Measurements from ENCODE around the gene UBE2K.
"Not testable (repeated sequence)": the region's sequence is repeated elsewhere in the genome, so short reads cannot be mapped to it uniquely, and the experiment has no call there.

UBE2K gene

DNA sequence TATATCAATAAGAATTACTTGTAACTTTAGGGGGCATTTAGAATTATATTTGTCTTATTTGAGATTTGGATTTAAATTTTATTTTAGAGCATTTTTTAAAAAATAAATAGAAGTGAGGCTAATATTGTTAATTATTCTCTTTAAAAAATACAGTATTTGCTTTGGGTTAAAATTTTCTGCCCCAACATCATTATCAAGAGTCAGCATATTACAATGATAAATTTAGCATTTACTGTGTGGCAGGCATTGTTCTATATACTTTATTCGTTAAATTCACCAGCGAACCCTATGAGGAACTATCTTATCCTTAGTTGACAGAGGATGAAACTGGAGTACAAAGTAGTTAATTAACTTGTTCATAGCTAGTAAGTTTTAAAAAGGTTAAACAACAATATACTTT lies 34.0 kb downstream of the UBE2K start:
- no peak for DNase-seq

DNA sequence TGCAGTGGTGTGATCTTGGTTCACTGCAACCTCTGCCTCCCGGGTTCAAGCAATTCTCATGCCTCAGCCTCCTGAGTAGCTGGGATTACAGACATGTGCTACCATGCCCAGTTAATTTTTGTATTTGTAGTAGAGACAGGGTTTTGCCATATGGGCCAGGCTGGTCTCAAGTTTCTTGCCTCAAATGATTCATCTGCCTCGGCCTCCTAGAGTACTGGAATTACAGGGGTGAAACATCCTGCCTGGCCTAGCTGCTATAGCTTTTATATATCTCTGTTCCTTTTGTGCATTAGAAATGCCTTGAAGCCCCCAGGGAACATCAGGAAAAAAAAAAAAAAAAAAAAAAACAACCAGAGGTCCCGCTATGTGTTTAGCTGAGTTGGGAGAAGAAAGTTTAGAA lies 34.8 kb downstream of the UBE2K start:
- DNase-seq = no peak

DNA sequence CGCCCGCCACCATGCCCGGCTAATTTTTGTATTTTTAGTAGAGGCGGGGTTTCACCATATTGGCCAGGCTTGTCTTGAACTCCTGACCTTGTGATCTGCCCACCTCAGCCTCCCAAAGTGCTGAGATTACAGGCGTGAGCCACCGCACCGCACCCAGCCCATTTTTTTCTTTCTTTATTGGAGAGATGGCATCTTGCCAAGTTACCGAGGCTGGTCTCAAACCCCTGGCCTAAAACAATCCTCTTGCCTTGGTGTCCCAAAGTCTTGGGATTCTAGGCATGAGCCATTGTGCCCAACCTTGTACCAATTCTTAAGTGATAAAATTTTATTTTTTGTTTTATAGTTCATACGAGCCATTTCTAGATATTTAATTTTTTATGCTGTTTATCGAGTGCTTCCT lies 41.7 kb downstream of the UBE2K start:
- not testable (repeated sequence) for DNase-seq

DNA sequence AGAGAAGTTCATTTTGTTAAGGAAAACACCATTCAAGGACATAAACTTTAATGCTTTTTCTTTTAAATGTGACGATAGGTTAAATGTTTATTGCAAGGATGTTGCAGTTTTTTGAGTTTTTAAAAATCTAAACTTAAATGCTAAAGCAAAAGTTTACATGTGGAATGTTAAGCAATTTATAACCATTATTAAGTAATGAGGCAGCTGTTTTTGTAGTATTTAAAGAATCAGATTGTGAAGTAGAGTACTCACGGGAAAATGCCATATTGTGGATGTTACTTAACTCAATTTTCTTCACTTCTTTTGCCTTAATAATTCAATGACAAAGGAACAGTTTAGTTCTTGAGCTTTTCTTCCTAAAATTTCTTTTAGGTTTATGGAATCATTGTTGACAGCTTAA lies 43.5 kb downstream of the UBE2K start:
- no peak for DNase-seq

DNA sequence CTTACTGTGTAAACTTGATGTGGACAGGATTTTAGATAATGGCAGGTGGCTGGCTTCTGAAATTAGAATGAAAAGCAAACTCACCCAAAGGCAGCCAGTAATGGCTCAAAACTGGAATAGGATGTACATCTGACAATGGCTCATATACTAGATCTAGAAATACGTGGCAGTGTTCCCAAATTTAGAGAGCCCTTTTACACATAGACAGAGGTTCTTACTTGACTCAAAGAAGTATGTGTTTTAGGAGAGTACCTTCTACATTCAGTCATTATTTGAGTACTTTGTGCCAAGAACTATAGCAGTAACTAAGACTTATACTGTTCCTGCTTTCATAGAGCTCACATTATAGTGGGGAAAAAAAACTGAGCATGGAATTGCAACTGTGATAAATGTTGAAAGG lies 48.0 kb downstream of the UBE2K start:
- DNase-seq = no peak

DNA sequence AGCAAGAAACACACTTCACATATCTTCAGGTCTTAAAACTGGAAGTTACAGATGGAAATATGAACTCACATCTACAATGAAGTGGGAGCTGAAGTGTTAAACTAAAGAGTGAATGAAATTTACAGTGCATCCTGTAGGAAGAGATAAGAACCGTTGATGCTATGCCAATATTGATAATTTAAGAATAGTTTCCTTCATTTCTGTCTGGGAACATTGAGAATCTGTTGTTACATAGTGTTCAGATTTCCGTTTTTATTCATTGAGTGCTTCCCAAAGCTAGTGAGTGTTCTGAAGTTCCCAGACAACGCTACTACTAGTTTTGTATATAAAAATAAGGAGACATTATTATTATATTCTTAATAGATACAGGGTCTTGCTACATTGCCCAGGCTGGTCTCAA lies 52.3 kb downstream of the UBE2K start:
- DNase-seq = no peak

DNA sequence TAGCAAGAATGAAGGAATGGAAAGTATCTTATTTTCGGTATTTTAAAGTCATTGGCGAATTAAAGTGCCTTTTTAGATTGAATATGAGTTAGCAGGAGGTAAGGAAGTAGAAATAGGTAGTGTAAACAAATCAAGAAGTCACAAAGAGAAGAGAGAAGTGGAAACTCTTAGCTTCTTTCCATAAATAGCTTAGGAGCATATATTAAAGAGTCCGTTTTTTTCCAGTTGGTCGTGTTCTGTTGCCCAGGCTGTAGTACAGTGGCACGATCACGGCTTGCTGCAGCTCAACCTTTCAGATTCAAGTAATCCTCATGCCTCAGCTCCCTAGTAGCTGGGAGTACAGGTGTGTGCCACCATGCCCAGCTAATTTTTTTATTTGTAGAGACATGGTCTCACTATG lies 56.4 kb downstream of the UBE2K start:
- DNase-seq = no peak

DNA sequence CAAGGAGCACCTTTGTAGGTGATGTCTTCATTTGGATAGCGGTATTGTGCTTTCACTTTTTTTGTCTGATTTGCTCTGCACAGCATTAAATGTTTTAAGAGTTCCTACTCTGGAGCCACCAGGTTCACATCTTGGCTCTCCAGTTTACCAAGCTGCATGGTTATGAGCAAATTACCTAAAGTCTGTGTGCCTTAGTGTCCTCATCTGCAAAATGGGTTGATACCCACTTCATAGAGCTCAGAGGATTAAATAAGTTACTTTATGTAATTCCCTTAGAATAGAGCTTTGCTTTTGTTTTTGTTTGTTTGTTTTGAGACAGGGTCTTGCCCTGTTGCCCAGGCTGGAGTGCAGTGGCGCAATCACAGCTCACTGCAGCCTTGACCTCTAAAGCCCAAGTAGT lies 58.2 kb downstream of the UBE2K start:
- no peak for DNase-seq

DNA sequence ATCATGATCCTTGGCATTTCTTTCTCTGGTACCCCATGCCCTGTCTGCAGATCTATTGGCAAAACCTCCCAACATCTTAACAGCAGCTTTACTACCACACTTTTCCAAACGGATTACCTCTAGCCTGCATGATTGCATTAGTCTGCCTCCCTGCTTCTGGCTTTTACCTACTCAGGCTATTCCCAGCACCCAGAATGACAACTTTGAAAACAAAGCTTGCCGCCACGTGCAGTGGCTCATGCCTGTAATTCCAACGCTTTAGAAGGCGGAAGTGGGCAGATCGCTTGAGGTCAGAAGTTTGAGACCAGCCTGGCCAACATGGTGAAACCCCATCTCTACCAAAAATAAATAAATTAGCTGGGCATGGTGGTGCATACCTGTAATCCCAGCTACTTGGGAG lies 60.2 kb downstream of the UBE2K start:
- DNase-seq = no peak

DNA sequence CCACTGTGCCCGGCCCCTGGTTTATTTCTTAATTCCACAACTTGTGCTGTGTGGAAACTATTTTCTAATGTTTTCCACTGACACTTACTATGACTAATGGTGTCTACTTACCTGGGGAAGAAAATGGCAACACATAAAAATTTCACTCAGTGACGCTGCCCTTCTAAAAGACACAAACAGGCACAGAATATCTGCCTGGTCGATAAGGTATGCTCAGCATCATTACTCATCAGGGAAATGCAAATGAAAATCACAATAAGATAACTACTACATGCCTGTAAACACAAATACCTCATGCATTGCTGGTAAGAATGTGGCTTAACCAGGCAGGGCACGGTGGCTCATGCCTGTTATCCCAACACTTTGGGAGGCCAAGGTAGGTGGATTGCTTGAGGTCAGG lies 61.6 kb downstream of the UBE2K start:
- DNase-seq = no peak

DNA sequence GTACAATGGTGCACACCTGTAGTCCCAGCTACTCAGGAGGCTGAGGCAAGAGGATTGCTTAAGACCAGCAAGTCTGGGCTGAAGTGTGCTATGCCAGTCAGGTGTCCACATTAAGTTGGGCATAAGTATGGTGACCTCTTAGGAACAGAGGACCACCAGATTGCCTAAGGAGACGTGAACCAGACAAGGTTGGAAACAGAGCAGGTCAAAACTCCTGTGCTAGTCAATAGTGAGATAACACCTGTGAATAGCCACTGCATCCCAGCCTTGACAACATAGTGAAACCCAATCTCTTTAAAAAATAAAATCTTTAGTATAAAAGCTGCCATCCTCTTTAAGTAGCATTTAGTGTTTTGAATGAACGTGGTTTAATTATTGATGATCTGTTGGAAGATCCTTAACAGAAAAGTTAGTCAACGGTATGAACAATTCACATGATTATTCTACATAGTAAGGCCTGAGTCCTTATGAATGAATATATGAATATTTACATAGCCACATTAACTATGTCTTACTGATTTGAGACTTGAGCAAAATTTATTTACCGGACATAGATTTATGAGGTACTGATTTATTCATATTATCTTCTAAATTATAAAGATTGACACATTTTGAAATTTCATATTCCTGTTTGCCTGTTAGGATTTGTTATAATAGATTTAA lies 63.2 kb downstream of the UBE2K start:
- DNase-seq = no peak

DNA sequence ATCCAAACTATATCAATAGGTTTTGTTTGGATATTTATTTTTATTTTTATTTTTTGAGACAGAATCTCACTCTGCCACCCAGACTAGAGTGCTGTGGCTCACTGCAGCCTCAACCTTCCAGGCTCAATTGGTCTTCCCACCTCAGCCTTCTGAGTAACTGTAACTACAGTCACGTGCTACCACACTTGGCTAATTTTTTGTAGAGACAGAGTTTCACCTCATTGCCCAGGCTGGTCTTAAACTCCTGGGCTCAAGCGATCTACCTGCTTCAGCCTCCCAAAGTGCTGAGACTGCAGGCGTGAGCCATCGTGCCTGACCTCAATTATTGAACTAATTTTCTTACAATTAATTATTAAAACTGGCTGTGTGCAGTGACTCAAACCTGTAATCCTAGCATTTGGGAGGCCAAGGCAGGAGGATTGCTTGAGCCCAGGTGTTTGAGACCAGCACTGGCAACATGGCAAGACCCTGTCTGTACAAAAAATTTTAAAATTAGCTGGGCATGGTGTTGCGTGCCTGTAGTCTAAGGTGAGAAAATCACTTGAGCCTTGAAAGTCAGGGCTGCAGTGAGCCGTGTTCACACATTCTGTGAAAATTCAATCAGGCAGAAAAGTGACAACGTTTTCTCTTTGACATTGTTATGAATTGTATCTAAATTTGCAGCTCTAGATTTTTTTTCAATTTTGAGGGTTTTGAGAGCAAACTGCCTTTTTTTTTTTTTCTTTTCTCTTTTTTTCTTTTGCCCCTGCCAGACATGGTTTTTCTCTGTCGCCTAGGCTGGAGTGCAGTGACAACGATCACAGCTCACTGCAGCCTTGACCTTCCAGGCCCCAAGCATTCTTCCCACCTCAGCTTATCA lies 66.0 kb downstream of the UBE2K start:
- no peak for DNase-seq

DNA sequence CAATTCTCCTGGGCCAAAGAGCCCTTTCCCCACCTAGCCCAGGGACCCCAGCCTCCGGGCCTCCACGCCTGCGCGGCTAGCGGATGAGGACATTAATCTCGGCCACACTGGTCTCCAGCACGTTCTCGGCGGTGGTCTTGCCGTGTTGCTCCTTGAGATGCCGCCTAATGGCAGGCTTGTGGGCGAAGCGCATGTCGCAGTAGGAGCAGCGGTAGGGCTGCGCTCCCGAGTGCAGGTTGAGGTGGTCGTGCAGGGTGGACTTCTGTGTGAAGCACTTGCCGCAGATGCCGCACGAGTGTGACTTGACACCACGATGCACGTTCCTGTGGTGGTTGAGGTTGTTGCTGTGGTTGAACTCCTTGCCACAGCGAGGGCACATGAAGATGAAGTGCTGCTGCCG lies 72.1 kb downstream of the UBE2K start:
- DNase-seq = no peak

DNA sequence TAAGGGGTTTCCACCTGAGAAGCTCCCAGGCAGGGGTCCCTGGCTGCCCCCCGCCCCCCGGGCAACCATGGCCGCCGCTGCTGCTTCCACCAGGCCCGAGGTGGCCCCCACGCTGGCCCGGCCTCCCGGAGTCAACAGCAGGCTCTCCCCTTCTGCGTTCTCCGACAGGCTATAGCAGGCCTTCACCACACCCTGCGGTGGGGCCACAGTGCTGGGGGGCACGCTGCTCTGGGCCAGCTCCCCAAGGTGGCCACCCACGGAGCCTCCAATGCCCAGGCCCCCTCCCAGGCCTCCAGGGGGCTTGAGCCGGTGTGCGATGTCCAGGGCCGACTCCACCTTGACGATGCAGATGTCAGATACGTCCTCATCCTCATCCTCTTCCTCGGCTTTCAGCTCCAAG lies 72.5 kb downstream of the UBE2K start:
- no peak for DNase-seq

DNA sequence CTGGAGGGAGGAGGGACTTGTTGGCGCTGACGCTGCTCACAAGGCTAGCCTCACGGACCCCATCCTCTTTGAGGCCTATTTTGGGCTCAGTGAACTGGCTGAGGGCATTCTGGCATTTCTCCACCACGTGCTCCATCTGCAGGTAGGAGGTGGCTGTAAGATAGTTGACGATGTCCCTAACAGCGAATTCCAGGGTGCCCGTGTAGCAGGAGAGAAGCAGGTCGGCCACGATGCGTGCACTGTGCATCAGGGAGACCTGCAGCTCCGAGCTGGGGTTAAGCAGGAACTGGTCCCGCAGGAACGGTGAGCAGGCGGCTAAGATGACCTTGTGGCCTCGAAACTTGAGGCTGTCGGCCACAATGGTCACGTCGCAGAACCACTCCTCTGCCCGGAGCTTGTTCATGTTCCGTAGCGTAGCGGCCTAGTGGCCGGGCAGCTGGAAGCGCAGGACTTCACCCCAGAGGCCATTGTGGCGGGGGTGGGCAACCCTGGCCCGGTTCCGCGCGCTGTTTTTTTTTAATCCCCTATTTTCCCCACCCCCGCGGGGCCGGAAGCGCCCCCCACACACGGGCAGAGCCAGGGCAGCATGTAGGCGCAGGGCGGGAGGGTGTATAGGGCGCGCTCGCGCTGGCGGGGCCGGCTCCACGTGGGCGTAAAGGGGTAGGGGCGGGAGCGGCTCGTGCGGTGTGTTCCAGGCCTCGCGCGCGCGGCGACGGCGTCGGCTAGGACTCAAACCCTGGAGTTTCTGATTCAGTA lies 73.2 kb downstream of the UBE2K start:
- DNase-seq = no peak

DNA sequence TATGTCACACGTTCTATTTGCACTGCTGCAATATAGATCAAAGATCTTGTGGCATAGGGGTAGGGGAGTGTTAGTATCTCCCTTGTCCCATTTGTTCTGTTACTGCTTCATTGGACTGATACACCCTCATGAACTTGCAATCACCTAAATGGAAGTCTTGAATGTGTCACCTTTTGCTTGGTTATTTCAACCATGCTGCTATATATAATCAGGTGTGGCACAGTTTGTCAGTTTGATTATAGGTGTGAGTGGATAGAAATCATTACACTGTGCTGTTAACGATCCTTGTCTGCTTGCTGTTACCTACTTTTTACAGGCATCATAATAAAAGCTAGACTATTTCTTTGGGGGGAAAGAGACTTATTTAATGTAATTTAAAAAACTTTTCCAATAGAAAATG lies 84.1 kb downstream of the UBE2K start:
- not testable (repeated sequence) for DNase-seq

DNA sequence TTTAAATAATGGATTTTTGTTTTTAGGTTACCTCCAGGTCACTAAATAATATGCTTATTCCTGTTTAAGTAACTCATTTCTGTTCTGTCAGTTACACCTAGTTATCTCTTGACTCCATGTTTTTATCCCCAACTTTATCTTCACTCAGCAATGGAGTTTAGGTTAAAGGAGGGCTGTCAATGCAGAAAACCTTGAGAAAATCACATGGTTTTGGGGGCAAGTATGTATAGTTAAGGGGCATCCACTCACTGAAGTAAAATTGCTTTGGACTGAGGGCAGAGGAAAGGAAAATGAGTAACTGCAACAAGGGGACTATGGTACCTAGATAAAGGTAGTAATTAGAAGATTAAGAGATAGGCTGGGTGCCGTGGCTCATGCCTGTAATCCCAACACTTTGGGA lies 87.1 kb downstream of the UBE2K start:
- no peak for DNase-seq

DNA sequence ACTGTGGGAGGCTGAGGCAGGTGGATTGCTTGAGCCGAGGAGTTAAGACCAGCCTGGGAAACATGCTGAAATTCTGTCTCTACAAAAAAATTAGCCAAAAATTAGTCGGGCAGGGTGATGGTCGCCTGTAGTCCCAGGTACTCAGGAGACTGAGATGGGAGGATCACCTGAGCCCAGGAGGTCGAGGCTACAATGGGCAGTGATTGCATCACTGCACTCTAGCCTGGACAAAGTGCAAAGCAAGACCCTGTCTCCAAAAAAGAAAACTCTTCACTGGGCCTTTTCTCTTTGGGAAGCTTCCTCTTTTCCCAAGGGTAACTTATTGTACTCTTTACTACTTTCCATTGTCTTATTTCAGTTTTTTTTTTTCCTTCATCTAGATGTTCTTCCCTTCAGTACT lies 88.9 kb downstream of the UBE2K start:
- DNase-seq = no peak

DNA sequence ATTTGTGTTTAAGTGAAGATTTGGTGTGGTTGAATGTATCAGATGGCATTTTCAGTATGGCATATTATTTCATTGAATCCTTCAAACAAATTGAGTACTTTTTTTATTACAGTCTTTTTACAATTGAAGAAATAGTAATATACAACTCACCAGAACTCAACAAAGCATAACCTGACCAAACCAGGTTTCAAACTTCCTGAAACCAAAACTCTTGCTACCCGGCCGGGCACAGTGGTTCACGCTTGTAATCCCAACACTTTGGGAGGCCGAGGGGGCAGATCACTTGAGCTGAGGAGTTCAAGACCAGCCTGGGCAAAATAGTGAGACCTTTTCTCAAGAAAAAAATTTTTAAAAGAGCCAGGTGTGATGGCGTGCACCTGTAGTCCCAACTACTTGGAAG lies 94.2 kb downstream of the UBE2K start:
- no peak for DNase-seq

DNA sequence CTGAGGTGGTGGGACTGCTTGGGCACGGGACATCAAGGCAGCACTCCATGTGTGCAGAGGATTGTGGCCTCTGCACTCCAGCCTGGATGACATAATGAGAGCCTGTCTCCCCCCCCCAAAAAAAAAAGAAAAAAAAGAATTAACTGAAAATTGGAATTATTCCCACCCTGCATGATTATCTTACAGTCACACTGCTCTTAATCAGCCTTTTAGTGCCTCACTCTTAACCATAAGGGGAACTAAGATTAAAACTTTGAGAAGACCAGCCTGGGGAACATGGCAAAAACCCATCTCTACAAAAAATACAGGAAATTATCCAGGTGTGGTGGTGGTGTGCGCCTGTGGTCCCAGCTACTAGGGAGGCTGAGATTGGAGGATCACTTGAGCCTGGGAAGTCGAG lies 94.6 kb downstream of the UBE2K start:
- DNase-seq = no peak

DNA sequence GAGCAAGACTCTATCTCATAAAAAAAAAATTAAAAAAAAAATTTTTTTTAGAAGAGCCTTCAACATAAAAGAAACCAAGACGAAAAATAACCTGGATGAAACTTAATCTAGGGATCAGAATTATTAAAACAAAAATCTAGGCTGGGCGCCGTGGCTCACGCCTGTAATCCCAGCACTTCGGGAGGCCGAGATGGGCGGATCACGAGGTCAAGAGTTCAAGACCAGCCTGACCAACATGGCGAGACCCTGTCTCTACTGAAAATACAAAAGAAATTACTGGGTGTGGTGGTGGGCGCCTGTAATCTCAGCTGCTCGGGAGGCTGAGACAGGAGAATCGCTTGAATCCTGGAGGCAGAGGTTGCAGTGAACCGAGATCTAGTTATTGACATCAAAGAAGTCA lies 95.0 kb downstream of the UBE2K start:
- DNase-seq = not testable (repeated sequence)

DNA sequence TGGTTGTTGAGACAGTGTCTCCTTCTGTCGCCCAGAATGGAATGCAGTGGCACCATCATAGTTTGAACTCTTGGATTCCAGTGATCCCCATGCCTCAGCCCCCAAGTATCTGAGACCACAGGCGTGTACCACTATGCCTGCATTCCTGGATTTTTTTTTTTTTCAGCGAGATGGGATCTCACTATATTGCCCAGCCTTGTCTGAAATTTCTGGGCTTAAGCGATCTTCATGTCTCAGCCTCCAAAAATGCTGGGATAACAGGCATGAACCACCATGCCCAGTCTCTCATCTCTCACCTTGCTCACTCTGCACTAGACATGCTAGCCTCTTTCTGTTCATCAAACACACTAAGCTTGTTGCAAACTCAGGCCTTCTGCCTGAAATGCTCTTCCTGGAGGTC lies 104.1 kb downstream of the UBE2K start:
- no peak for DNase-seq

DNA sequence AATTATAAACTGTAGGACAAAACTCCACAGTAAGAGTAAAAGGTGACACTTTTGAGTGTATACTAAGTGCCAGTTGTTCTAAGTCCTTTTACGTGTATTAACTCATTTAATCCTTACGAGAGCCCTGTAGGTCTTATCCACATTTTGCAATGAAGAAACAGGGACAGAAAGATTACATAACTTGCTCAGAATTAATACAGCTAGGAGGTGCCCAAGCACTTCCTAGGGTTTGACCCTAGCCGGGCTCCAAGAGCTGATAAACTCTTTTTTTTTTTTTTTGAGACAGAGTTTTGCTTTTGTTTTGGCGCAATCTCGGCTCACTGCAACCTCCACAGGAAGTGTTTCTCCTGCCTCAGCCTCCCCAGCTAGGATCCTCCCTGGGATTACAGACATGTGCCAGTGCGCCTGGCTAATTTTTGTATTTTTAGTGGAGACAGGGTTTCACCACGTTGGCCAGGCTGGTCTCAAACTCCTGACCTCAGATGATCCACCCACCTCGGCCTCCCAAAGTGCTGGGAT lies 110.4 kb downstream of the UBE2K start:
- no peak for DNase-seq

DNA sequence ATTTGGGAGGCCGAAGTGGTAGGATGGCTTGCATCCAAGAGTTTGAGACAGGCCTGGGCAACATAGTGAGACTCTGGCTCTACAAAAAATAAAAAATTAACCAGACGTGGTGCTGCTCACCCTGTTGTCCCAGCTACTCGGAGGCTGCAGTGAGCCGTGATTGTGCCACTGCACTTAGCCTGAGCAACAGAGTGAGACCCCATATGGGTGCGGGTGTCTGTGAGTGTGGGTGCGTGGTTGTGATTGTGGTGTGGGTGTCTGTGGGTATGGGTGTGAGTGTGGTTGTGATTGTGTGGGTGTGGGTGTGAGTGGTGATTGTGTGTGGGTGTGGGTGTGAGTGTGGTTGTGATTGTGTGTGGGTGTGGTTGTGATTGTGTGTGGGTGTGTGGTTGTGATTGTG lies 114.6 kb downstream of the UBE2K start:
- no peak for DNase-seq
